HEK293T (cell line): ENCODE measurements around the gene GDPD5.

ENCODE experiments used
- ARNT ChIP-seq: fragments of 450-650 bp; IDR thresholded peaks from 2 replicates; pipeline ENCODE4 v1.6.1; 2017; ENCODE audit warnings: mild to moderate bottlenecking
- BHLHE40 ChIP-seq: fragments of 450-650 bp; IDR thresholded peaks from 2 replicates; pipeline ENCODE4 v1.6.1; 2016; ENCODE audit warnings: mild to moderate bottlenecking, moderate library complexity, borderline replicate concordance
- FOXA1 ChIP-seq: fragments of 450-650 bp; IDR thresholded peaks from 2 replicates; pipeline ENCODE4 v1.6.1; 2016; ENCODE audit warnings: mild to moderate bottlenecking
- FOXK2 ChIP-seq: fragments of 450-650 bp; IDR thresholded peaks from 2 replicates; pipeline ENCODE4 v1.6.1; 2016; ENCODE audit warnings: mild to moderate bottlenecking
- HDGF ChIP-seq: fragments of 450-650 bp; IDR thresholded peaks from 2 replicates; pipeline ENCODE4 v1.6.1; 2017; ENCODE audit warnings: antibody characterized with exemption, borderline replicate concordance
- L3MBTL2 ChIP-seq: fragments of 450-650 bp; conservative IDR thresholded peaks from 2 replicates; pipeline ENCODE4 v1.6.1; 2016; ENCODE audit warnings: mild to moderate bottlenecking
- NFRKB ChIP-seq: fragments of 450-650 bp; IDR thresholded peaks from 2 replicates; pipeline ENCODE4 v1.6.1; 2016; ENCODE audit warnings: mild to moderate bottlenecking, moderate library complexity
- PKNOX1 ChIP-seq: fragments of 450-650 bp; IDR thresholded peaks from 2 replicates; pipeline ENCODE4 v1.6.1; 2016
- SP1 ChIP-seq: fragments of 450-650 bp; IDR thresholded peaks from 2 replicates; pipeline ENCODE4 v1.6.1; 2017
- SUZ12 ChIP-seq: fragments of 450-650 bp; IDR thresholded peaks from 2 replicates; pipeline ENCODE4 v1.6.1; 2016; ENCODE audit warnings: mild to moderate bottlenecking
- TARDBP ChIP-seq: fragments of 450-650 bp; IDR thresholded peaks from 2 replicates; pipeline ENCODE4 v1.6.1; 2016
- ZNF384 ChIP-seq: fragments of 450-650 bp; IDR thresholded peaks from 2 replicates; pipeline ENCODE4 v1.6.1; 2016

GRCh38 chr11:75475767-75476650, 49.7 kb downstream of the GDPD5 start:
- TF ChIP-seq SUZ12: no peak
- no peak for TF ChIP-seq FOXK2
- no peak for TF ChIP-seq SP1
- no peak for TF ChIP-seq BHLHE40
- TF ChIP-seq HDGF: no peak
- no peak for TF ChIP-seq PKNOX1
- no peak for TF ChIP-seq TARDBP
- no peak for TF ChIP-seq FOXA1
- TF ChIP-seq ZNF384: no peak
- TF ChIP-seq ARNT: no peak
- TF ChIP-seq L3MBTL2: no peak
- TF ChIP-seq NFRKB: no peak
